ENCODE measurements around the gene TPGS2. TPM values are rescaled to one million over a fixed set of nuclear protein-coding genes. Genes with fewer than 3 reads are reported as not detected.

TPGS2 gene
- total RNA-seq, 1 experiment from 2014 or later: 49.7 TPM

DNA sequence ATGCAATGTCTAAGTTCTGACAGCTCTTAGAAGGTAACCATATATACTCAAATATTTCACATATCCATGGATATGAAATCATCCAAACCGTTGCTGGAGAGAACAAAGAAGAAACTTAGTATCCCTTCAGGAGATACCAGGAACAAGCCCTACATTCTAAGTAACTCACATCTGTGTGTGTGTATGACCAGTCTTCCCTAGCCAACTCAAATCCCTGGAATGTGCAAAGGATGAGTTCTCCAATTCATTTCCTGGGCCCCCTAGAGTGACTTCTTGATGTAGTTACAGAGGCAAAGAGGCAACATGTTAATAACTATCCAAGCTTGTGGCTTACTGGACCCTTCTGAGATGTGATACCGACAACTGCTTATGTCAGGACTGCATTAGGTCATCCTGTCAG is 20.1 kb downstream of the TPGS2 start:
- POLR2A ChIA-PET: no interaction called here
- TF ChIP-seq, protein P1, sequence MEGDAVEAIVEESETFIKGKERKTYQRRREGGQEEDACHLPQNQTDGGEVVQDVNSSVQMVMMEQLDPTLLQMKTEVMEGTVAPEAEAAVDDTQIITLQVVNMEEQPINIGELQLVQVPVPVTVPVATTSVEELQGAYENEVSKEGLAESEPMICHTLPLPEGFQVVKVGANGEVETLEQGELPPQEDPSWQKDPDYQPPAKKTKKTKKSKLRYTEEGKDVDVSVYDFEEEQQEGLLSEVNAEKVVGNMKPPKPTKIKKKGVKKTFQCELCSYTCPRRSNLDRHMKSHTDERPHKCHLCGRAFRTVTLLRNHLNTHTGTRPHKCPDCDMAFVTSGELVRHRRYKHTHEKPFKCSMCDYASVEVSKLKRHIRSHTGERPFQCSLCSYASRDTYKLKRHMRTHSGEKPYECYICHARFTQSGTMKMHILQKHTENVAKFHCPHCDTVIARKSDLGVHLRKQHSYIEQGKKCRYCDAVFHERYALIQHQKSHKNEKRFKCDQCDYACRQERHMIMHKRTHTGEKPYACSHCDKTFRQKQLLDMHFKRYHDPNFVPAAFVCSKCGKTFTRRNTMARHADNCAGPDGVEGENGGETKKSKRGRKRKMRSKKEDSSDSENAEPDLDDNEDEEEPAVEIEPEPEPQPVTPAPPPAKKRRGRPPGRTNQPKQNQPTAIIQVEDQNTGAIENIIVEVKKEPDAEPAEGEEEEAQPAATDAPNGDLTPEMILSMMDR (IDR thresholded peaks at IDR 0.05; ENCODE audit: insufficient read depth in 1 of 2, low read depth in 1 of 2, low read length in 1 of 2, severe bottlenecking in 1 of 2, unreplicated experiment in 1 of 2): no peak
- Mint-ChIP-seq H3K4me3 (ENCODE audit: unreplicated experiment) (no peak overlapping the region), H3K9me3 (ENCODE audit: unreplicated experiment) (no peaks in the 10 kb centered on the region), H3K27ac (ENCODE audit: unreplicated experiment) (no peak overlapping the region), H3K36me3 (ENCODE audit: insufficient read depth, unreplicated experiment) (peaks cover 21% of the 10 kb centered on the region), H3K27me3 (ENCODE audit: insufficient read depth, unreplicated experiment) (no peaks in the 10 kb centered on the region), H3K4me1 (ENCODE audit: low read depth, unreplicated experiment) (no peaks in the 10 kb centered on the region)
- Histone ChIP-seq H3K9me3 (no peaks in the 10 kb centered on the region), H3K27me3 (replicated peaks; ENCODE audit: control insufficient read depth, insufficient read depth, low read length) (no peaks in the 10 kb centered on the region), H3K4me1 (no peaks in the 10 kb centered on the region), H3K36me3 (ENCODE audit: control insufficient read depth, insufficient read depth, low read length) (no peaks in the 10 kb centered on the region), H3K4me3 (ENCODE audit: low read depth, low read length) (no peak overlapping the region)
- CTCF ChIA-PET: no interaction called here
- no peak for DNase-seq
- intact Hi-C loops (cut with micrococcal nuclease; ENCODE audit: unreplicated experiment): loop anchor here (1.0 kb wide), 2 partner anchors 39 to 120 kb away; no protein-coding TSS in a partner anchor
- no TSS peak for BruUV-seq (replicated peaks)

DNA sequence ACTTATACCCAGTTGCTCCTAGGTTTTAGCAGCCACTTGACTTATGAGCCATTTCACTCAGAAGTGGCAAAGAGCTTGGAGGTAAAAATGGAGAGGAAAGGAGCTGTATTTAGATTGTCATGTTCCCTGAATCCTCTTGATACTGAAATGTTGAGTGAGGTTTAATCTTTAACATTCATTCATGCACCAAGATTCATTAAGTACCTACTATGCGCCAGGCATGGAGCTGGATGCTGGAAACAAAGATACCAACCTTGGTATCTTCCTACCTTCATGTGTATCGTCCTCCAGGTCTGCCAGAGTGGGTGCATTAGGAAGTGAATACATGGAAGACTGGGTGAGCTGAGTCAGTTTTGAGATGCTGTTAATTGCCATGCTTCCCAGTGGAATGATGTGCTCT is 23.7 kb downstream of the TPGS2 start:
- CTCF ChIA-PET: no interaction called here
- H3K9me3 Mint-ChIP-seq (ENCODE audit: unreplicated experiment): no peaks in the 10 kb centered on the region
- H3K4me1 ChIP-seq: no peaks in the 10 kb centered on the region
- no peaks in the 10 kb centered on the region for H3K36me3 ChIP-seq (ENCODE audit: control insufficient read depth, insufficient read depth, low read length)
- peaks cover 36% of the 10 kb centered on the region for H3K36me3 Mint-ChIP-seq (ENCODE audit: insufficient read depth, unreplicated experiment)
- H3K27me3 Mint-ChIP-seq (ENCODE audit: insufficient read depth, unreplicated experiment): no peaks in the 10 kb centered on the region
- H3K27ac Mint-ChIP-seq (ENCODE audit: unreplicated experiment): no peak overlapping the region
- intact Hi-C loops (cut with micrococcal nuclease; ENCODE audit: unreplicated experiment): no loop called here
- DNase-seq: no peak
- no peak overlapping the region for H3K4me3 Mint-ChIP-seq (ENCODE audit: unreplicated experiment)
- no peak overlapping the region for H3K4me3 ChIP-seq (ENCODE audit: low read depth, low read length)
- no peaks in the 10 kb centered on the region for H3K9me3 ChIP-seq
- H3K27me3 ChIP-seq (replicated peaks; ENCODE audit: control insufficient read depth, insufficient read depth, low read length): no peaks in the 10 kb centered on the region
- TF ChIP-seq, protein P1 (IDR thresholded peaks at IDR 0.05; ENCODE audit: insufficient read depth in 1 of 2, low read depth in 1 of 2, low read length in 1 of 2, severe bottlenecking in 1 of 2, unreplicated experiment in 1 of 2): no peak
- POLR2A ChIA-PET: no interaction called here
- no peaks in the 10 kb centered on the region for H3K4me1 Mint-ChIP-seq (ENCODE audit: low read depth, unreplicated experiment)
- no TSS peak for BruUV-seq (replicated peaks)

GRCh38 chr18:36798738-36799473 is 29.9 kb downstream of the TPGS2 start:
- no peak for DNase-seq
- H3K9me3 Mint-ChIP-seq (ENCODE audit: unreplicated experiment): no peaks in the 10 kb centered on the region
- ChIA-PET CTCF (no interaction called here), POLR2A (no interaction called here)
- H3K27me3 Mint-ChIP-seq (ENCODE audit: insufficient read depth, unreplicated experiment): no peaks in the 10 kb centered on the region
- no peaks in the 10 kb centered on the region for H3K36me3 ChIP-seq (ENCODE audit: control insufficient read depth, insufficient read depth, low read length)
- no peaks in the 10 kb centered on the region for H3K27me3 ChIP-seq (replicated peaks; ENCODE audit: control insufficient read depth, insufficient read depth, low read length)
- H3K27ac Mint-ChIP-seq (ENCODE audit: unreplicated experiment): no peak overlapping the region
- no peaks in the 10 kb centered on the region for H3K9me3 ChIP-seq
- intact Hi-C loops (cut with micrococcal nuclease; ENCODE audit: unreplicated experiment): no loop called here
- H3K4me3 Mint-ChIP-seq (ENCODE audit: unreplicated experiment): no peak overlapping the region
- H3K36me3 Mint-ChIP-seq (ENCODE audit: insufficient read depth, unreplicated experiment): peaks cover 16% of the 10 kb centered on the region
- H3K4me3 ChIP-seq (ENCODE audit: low read depth, low read length): no peak overlapping the region
- no peaks in the 10 kb centered on the region for H3K4me1 ChIP-seq
- TF ChIP-seq, protein P1 (IDR thresholded peaks at IDR 0.05; ENCODE audit: insufficient read depth in 1 of 2, low read depth in 1 of 2, low read length in 1 of 2, severe bottlenecking in 1 of 2, unreplicated experiment in 1 of 2): no peak
- no TSS peak for BruUV-seq (replicated peaks)
- H3K4me1 Mint-ChIP-seq (ENCODE audit: low read depth, unreplicated experiment): no peaks in the 10 kb centered on the region

All from Caco-2 (cell line).